Measurements from ENCODE around the gene TMEM248. TPM values are rescaled to one million over a fixed set of nuclear protein-coding genes. Genes with fewer than 3 reads are reported as not detected.
A peak's percentile ranks its signal among the peaks of the same experiment; 100 is the strongest.
"Not testable (repeated sequence)": the region's sequence is repeated elsewhere in the genome, so short reads cannot be mapped to it uniquely, and the experiment has no call there.

Gene TMEM248
- total RNA-seq = 10 to 100 TPM; 67.4 to 81.1 TPM

GRCh38 chr7:66920769-66921395 lies at the start of gene TMEM248:
TSS of gene TMEM248 (plus strand) at chr7:66921225. CDS start at chr7:66941866, 20,641 bp downstream.
- ATAC-seq (peak; percentile 94 to 96), DNase-seq (ENCODE audit: low spot score in 2 of 2) (peak; percentile 91 to 92)
- H3K36me3 Mint-ChIP-seq = peaks cover 16 to 28% of the 10 kb centered on the region in 2 donors
- no peaks in the 10 kb centered on the region for H3K9me3 Mint-ChIP-seq
- H3K27ac Mint-ChIP-seq = peak within 1 kb of the TSS; percentile 88 to 97

- no peak for ATAC-seq
- Mint-ChIP-seq H3K36me3 (no peaks in the 10 kb centered on the region), H3K9me3 (no peaks in the 10 kb centered on the region), H3K27ac (no peak overlapping the region)
- DNase-seq (ENCODE audit: low spot score in 2 of 2) = no peak
Measured at GRCh38 chr7:66873476-66873875, 47.5 kb upstream of the TMEM248 start.

- no peaks in the 10 kb centered on the region for H3K9me3 Mint-ChIP-seq
- no peaks in the 10 kb centered on the region for H3K36me3 Mint-ChIP-seq
- no peak for ATAC-seq
- no peak for DNase-seq (ENCODE audit: low spot score in 2 of 2)
- H3K27ac Mint-ChIP-seq = peak overlapping the region in 1 of 2 donors; percentile 1
Measured at GRCh38 chr7:66877577-66878300, 43.3 kb upstream of the TMEM248 start.

- not testable (repeated sequence) for ATAC-seq; H3K36me3 Mint-ChIP-seq; DNase-seq (ENCODE audit: low spot score in 2 of 2); H3K27ac Mint-ChIP-seq; H3K9me3 Mint-ChIP-seq
Measured at GRCh38 chr7:66878301-66878685, 42.7 kb upstream of the TMEM248 start.

- no peak for ATAC-seq
- H3K36me3 Mint-ChIP-seq = peaks cover 0 to 5% of the 10 kb centered on the region in 2 donors
- no peak for DNase-seq (ENCODE audit: low spot score in 2 of 2)
- H3K27ac Mint-ChIP-seq = no peak overlapping the region
- no peaks in the 10 kb centered on the region for H3K9me3 Mint-ChIP-seq
Measured at GRCh38 chr7:66880053-66880452, 41.0 kb upstream of the TMEM248 start.

GRCh38 chr7:66880577-66880976 lies 40.4 kb upstream of the TMEM248 start:
- H3K27ac Mint-ChIP-seq = peak overlapping the region in 1 of 2 donors; percentile 68
- not testable (repeated sequence) for H3K36me3 Mint-ChIP-seq; ATAC-seq; H3K9me3 Mint-ChIP-seq; DNase-seq (ENCODE audit: low spot score in 2 of 2)

- no peak for DNase-seq (ENCODE audit: low spot score in 2 of 2)
- H3K27ac Mint-ChIP-seq = peak overlapping the region in 1 of 2 donors; percentile 66
Measured at GRCh38 chr7:66883716-66884115, 37.3 kb upstream of the TMEM248 start.

GRCh38 chr7:66884556-66884955 lies 36.5 kb upstream of the TMEM248 start:
- not testable (repeated sequence) for ATAC-seq; H3K9me3 Mint-ChIP-seq; DNase-seq (ENCODE audit: low spot score in 2 of 2)
- Mint-ChIP-seq H3K36me3 (peaks cover 6 to 28% of the 10 kb centered on the region in 2 donors), H3K27ac (peak overlapping the region in 1 of 2 donors; percentile 60)

More at GRCh38 chr7:66883716-66884115, 37.3 kb upstream of the TMEM248 start:
- H3K9me3 Mint-ChIP-seq = no peaks in the 10 kb centered on the region
- ATAC-seq = peak; percentile 63 to 86
- peaks cover 6 to 28% of the 10 kb centered on the region in 2 donors for H3K36me3 Mint-ChIP-seq

GRCh38 chr7:66886152-66886551 lies 34.9 kb upstream of the TMEM248 start:
- DNase-seq (ENCODE audit: low spot score in 2 of 2) (no peak), ATAC-seq (peak; percentile 28 to 32)
- H3K27ac Mint-ChIP-seq = peak overlapping the region; percentile 84 to 91
- peaks cover 6 to 28% of the 10 kb centered on the region in 2 donors for H3K36me3 Mint-ChIP-seq
- no peaks in the 10 kb centered on the region for H3K9me3 Mint-ChIP-seq

- Mint-ChIP-seq H3K27ac (peak overlapping the region in 1 of 2 donors; percentile 91), H3K36me3 (peaks cover 6 to 28% of the 10 kb centered on the region in 2 donors)
- H3K9me3 Mint-ChIP-seq; DNase-seq (ENCODE audit: low spot score in 2 of 2); ATAC-seq: not testable (repeated sequence)
Measured at GRCh38 chr7:66888223-66888622, 32.8 kb upstream of the TMEM248 start.

GRCh38 chr7:66894463-66895080 lies 26.5 kb upstream of the TMEM248 start:
- Mint-ChIP-seq H3K9me3 (no peaks in the 10 kb centered on the region), H3K27ac (peak overlapping the region; percentile 13 to 31), H3K36me3 (no peaks in the 10 kb centered on the region)
- ATAC-seq (peak; percentile 39 to 64), DNase-seq (ENCODE audit: low spot score in 2 of 2) (no peak)

GRCh38 chr7:66896441-66896840 lies 24.6 kb upstream of the TMEM248 start:
- DNase-seq (ENCODE audit: low spot score in 2 of 2) (no peak), ATAC-seq (no peak)
- H3K36me3 Mint-ChIP-seq = no peaks in the 10 kb centered on the region
- no peak overlapping the region for H3K27ac Mint-ChIP-seq
- H3K9me3 Mint-ChIP-seq = no peaks in the 10 kb centered on the region

GRCh38 chr7:66899552-66900280 lies 21.3 kb upstream of the TMEM248 start:
- ATAC-seq = no peak
- Mint-ChIP-seq H3K27ac (peak overlapping the region in 1 of 2 donors; percentile 72), H3K9me3 (no peaks in the 10 kb centered on the region), H3K36me3 (no peaks in the 10 kb centered on the region)
- no peak for DNase-seq (ENCODE audit: low spot score in 2 of 2)

GRCh38 chr7:66901941-66902843 lies 18.8 kb upstream of the TMEM248 start:
- H3K9me3 Mint-ChIP-seq = no peaks in the 10 kb centered on the region
- H3K36me3 Mint-ChIP-seq = no peaks in the 10 kb centered on the region
- no peak for ATAC-seq
- peak overlapping the region; percentile 2 to 77 for H3K27ac Mint-ChIP-seq
- no peak for DNase-seq (ENCODE audit: low spot score in 2 of 2)

GRCh38 chr7:66902844-66903180 lies 18.2 kb upstream of the TMEM248 start:
- H3K27ac Mint-ChIP-seq = no peak overlapping the region
- DNase-seq (ENCODE audit: low spot score in 2 of 2) (no peak), ATAC-seq (no peak)
- no peaks in the 10 kb centered on the region for H3K36me3 Mint-ChIP-seq
- H3K9me3 Mint-ChIP-seq = no peaks in the 10 kb centered on the region

Data from activated naive CD4-positive, alpha-beta T cell treated with anti-CD3 and anti-CD28 coated beads, Interleukin-2, amount 50 U/mL, for 72 hours (primary cell).